ENCODE results near the gene HELZ2.
"Not testable (repeated sequence)": the region's sequence is repeated elsewhere in the genome, so short reads cannot be mapped to it uniquely, and the experiment has no call there.

The HELZ2 gene

GRCh38 chr20:63574156-63574828 lies at the start of gene HELZ2:
Gene HELZ2, minus strand, starts transcription at chr20:63574239. Its CDS starts 1,854 bp downstream, at chr20:63572385.
- DNase-seq, result peak; percentile 47 to 77

GRCh38 chr20:63622732-63623131 lies 48.7 kb upstream of the HELZ2 start:
- no peak for DNase-seq

- DNase-seq, result no peak
Observed at GRCh38 chr20:63622096-63622495, 48.1 kb upstream of the HELZ2 start.

- DNase-seq, result no peak
Observed at GRCh38 chr20:63620991-63621390, 47.0 kb upstream of the HELZ2 start.

- no peak for DNase-seq
Observed at GRCh38 chr20:63619505-63619904, 45.5 kb upstream of the HELZ2 start.

GRCh38 chr20:63619086-63619485 lies 45.0 kb upstream of the HELZ2 start:
- DNase-seq, result no peak

- DNase-seq, result no peak
Observed at GRCh38 chr20:63618291-63618980, 44.4 kb upstream of the HELZ2 start.

GRCh38 chr20:63617876-63618265 lies 43.8 kb upstream of the HELZ2 start:
- no peak for DNase-seq

GRCh38 chr20:63617092-63617875 lies 43.2 kb upstream of the HELZ2 start:
- no peak for DNase-seq

GRCh38 chr20:63613863-63614594 lies 40.0 kb upstream of the HELZ2 start:
- not testable (repeated sequence) for DNase-seq

GRCh38 chr20:63612276-63612931 lies 38.4 kb upstream of the HELZ2 start:
- DNase-seq, result no peak

- no peak for DNase-seq
Observed at GRCh38 chr20:63611646-63612045, 37.6 kb upstream of the HELZ2 start.

- no peak for DNase-seq
Observed at GRCh38 chr20:63610581-63611435, 36.8 kb upstream of the HELZ2 start.

GRCh38 chr20:63606686-63607085 lies 32.6 kb upstream of the HELZ2 start:
- no peak for DNase-seq

GRCh38 chr20:63602321-63602720 lies 28.3 kb upstream of the HELZ2 start:
- DNase-seq, result no peak

- not testable (repeated sequence) for DNase-seq
Observed at GRCh38 chr20:63601679-63602078, 27.6 kb upstream of the HELZ2 start.

GRCh38 chr20:63599396-63600050 lies 25.5 kb upstream of the HELZ2 start:
- no peak for DNase-seq

- no peak for DNase-seq
Observed at GRCh38 chr20:63598479-63599395, 24.7 kb upstream of the HELZ2 start.

GRCh38 chr20:63597651-63598478 lies 23.8 kb upstream of the HELZ2 start:
- DNase-seq, result no peak
